CD1c-positive myeloid dendritic cell (primary cell): Measurements from ENCODE around the gene COPS3.

Experiments
- DNase-seq: peaks from one replicate; pipeline ENCODE4 v3.0.0-alpha.2; 2016; ENCODE audit errors: extremely low spot score

COPS3 gene

DNA sequence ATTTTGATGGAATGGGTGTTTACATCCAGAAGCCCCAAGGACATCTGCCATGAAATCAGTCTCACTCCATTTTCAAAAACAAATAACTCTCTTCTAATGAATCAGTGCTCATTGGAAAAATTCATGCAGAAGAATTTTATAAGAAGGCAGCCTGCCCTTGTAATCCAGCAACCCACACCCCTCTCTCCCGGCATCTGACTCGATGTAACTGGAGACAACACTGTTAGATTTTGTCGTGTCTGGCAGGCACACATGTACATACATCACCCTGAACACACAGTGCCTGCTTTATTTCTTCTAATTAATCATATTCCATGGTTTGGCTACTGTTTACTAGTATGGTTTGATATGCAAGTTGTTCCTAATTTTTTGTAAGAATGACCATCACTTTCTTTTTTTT is 63.1 kb downstream of the COPS3 start:
- no peak for DNase-seq

DNA sequence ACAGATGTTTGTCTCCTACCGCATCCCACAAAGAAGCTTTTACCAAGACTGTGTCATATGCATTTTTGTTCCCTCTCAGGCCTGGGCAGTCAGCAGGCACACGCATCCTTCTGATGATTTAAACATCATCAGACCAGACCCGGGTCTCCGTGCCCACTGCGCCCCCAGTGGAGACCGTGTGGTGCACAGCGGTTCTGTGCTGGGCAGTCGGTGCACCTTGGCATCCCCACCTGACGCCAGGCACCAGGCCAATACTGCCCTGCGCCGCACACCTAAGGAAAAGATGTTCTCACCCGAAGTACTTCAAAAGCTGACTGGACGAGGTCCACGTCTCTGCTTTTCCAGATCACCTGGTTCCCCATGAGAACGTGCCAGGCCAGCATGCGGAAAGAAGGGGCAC is 64.3 kb downstream of the COPS3 start:
- DNase-seq = no peak

DNA sequence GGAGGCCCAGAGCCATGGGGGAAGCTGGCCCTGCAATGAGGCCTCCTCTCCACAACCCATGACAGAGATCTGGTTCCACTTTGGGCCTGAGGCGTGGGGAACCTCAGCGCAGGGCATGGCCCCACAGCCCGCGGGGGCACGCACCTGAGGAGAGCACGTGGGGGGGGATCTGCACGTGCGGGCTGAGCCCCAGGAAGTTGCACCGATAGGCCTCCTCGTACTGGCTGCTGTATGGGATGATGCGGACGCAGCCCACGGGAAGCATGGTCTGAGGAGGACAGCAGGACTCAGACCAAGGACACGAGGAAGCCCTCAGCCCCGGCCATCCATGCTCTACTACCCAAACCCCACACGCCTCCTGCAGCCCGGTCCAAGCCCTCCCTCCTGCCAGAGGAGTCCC is 64.8 kb downstream of the COPS3 start:
- no peak for DNase-seq

DNA sequence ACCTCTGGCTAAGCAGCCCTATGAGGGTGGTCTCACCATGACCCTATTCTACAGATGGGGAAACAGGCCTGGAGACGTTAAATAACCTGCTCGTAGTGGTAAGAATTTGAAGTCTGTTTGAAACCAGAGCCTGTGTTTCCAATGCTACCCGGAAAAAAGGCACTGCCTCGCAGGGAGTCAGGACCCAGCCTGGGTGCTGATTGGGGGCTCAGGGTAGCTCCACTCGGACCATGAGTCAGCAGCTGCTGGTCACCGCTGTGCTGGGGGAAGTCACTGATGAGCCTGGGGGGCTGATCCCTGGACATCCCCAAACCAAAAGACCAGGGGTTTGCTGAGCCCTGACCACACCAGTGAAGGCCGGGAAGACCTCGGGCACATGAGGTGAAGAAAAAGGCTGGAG is 65.5 kb downstream of the COPS3 start:
- no peak for DNase-seq

DNA sequence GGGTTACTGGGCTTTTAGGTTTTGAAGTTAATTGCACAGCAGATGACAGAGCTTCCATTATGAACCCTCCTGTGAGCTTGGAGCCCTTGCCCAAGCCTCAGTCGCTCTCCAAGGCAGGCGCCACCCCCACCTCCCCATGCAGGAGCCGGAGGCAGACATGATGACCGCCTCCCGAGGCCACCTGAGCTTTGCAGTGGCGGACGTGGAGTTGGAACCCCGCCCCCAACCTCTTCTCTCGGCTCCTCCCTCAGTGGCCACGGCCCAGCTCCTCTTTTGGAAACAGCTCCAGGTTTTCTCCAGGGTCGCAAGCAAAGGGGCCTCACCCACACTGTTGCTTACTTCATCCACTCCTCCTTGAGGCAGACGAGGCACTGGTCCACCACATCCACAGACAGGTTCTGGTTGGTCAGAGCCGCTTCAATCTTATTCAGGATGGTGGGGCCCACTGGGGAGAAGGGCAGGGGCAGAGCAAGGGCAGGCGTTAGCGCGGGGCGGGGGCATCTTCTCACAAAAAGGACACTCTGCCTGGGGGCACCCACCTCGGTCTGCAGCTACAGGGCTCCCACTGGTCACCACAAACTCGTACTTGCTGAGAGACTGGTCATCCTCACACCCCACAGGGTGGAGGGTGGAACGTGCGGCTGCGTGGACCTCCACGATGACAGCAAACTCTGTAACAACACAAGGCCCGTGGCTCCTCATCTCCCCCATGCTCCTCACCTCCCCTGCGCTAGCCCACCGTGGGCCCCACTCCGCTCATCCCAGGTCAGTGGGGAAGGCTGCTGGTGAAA is 66.2 kb downstream of the COPS3 start:
- DNase-seq = no peak

DNA sequence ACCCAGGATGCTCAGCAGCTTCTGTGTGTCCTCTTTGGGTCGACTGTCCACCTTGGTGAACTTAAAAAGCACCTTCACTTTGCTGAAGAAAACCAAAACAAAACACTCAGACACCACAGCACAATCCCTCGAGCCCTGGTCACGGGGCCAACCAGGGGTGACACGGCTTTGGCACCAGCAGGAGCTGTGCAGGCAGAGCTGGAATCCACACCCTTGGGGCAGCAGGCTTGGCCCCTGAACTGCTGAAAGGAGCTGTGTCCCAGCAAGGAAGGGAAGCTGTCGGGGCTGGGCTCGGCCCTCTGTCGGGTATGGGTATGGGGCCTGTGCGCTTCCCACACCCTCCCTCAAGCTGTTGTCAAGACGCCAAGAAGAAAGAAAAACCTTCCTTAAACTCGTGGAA is 67.3 kb downstream of the COPS3 start:
- DNase-seq = no peak

DNA sequence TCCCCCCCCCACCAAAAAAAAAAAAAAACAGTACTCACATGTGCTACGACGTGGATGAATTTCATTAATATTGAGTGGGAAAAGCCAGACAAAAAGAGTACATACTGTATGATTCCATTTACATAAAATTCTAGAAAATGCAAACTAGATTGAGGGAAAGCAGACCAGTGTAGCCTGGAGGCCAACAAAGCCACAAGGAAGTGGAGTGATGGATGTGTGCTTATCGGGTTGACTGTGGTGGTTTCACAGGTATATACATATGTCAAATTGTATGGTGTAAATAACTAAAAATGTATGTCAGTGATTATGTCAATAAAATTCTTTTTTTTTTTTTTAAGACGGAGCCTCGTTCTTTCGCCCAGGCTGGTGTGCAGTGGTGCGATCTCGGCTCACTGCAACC is 73.0 kb downstream of the COPS3 start:
- DNase-seq = no peak

DNA sequence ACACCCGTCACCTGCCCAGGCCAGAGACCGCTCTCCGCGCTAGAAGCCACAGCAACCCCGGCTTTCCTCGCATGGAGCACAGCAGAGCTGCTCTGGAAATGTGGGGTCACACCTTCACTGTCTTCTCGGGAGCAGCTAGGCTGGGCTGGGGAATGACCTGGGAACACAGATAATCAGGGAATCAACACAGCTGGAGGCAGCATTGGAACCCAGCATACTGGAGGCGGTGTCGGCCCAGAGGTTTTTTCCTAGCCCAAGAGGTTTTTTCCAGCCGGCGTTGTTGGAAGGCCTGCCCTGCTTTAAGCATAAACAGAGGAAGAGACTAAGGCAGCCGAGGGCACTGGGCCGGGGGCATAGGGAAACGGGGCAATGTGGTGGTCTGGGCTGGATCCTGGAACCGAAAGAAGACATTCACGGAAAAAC is 74.1 kb downstream of the COPS3 start:
- DNase-seq = no peak

DNA sequence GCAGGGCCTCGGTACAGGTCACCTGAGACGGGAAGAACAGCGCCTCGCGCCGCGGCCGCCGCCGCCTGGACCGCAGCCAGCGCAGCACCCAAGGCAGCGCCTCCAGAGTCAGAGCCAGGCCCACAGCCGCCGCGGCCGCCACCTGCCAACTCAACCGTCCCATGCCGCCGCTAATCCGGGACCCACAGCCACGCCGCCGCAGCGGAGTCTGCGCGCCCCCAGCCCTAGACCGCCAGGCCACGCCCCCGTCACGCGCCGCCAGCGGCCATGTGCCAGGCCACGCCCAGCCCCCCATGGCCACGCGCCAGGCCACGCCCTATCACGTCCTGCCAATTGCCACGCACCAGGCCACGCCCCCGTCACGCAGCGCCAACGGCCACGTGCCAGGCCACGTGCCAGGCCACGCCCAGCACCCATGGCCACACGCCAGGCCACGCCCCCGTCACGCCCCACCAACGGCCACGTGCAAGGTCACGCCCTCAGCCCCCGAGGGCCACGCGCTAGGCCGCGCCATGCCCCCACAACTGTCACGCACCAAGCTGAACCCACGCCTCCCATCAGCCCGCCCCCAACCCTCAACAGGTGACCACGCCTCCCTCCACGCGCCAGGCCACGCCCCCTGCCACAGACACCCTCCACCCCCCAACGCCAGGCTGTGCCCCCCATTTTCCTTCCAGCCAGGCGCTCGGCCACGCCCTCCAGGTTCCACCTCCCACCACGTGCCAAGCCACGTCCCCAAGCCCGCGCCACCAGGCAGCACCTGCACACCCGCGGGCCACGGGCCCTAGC is 74.7 kb downstream of the COPS3 start, which contains the start of gene PLD6:
Gene PLD6, minus strand, starts transcription at position 210 of the 789 bp plus-strand sequence. Its CDS starts 47 bp downstream, at position 163.
- DNase-seq = peak; percentile 80

DNA sequence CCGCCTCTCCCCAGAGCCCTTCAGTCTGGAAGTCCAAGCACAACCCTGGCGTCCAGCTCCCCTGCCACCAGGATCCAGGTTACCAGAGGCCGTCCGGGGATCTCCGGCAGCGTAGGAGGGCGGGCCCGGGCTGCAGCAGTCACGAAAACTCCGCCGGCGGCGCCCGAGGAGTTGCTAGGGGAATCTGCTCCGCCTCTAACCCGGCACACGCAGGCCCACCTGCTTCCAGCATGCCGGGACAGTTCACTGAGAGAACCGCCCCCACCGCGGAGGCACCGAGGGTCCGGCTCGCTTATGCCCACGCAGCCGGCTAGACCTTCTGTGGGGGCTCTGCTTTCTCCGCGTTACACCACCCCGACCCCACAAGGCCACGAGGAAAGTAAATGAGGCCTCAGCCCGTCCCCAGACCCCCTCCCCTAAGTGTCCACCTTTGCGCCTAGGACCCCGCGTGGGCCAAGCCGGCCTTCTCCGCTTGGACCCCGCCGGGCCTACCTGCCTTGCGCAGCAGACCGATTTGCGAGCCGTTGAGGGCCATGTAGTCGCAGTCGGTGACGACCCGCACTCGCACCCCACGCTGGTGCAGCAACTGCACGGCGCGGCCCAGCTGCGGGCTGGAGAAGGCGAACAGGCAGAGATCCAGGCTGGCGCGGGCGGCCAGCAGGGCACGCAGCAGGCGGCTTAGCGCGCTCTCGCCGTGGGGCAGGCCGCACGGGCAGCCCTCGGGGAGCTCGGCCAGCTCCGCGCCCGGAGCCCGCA is 75.5 kb downstream of the COPS3 start:
- DNase-seq = peak; percentile 54

DNA sequence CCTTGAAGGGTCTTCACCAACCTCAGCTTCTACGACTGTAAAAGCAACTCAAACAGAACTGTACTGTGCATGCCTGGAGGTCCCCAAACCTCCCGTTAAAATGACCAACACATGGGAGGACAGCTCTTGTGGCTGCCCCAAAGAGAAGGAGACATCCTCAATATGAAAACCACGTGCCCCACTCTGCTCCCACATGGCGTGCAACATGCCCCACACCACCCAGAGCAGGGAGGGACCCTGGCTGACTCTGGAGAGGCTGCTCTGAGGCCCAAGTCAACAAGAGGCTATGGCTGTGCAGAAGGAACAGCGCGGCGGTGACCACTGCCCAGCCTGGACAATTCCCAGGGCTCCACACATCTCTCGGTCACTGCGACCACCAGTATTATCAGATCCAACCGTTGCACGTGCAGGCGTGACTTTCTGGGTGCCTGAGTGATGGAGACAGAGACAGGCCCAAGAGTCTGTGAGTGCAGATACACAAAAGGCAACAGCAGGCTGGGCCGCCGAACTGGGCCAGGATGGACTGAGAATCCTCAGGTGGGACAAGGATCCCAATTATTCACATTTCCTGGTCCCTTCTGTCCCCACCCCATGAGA is 76.3 kb downstream of the COPS3 start:
- no peak for DNase-seq

DNA sequence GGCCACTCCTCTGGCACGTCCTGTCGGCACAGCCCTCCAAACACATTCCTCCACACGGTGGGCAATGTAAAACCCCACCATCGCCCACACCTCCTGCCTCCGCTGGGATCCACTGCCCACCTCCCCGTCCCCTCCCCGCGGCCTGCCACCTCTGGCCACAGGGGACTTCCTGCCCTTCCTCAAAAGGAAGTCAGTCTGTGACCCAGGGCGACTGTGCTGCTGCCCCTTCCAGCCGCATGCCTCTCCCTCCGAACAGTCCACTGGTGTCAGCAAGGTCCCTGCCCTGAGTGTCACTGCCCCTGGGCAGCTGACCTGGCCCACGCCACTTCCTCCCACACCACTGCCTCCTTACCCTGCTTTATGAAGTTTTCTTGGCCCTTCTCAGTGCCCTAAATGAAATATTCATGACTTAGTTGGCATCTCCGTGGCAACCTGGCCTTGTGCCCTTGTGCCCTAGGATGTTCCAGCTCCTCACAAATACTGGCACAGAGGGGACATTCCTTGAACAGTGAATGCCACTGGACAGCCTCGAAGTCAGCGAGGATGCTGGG is 76.9 kb downstream of the COPS3 start:
- DNase-seq = no peak

DNA sequence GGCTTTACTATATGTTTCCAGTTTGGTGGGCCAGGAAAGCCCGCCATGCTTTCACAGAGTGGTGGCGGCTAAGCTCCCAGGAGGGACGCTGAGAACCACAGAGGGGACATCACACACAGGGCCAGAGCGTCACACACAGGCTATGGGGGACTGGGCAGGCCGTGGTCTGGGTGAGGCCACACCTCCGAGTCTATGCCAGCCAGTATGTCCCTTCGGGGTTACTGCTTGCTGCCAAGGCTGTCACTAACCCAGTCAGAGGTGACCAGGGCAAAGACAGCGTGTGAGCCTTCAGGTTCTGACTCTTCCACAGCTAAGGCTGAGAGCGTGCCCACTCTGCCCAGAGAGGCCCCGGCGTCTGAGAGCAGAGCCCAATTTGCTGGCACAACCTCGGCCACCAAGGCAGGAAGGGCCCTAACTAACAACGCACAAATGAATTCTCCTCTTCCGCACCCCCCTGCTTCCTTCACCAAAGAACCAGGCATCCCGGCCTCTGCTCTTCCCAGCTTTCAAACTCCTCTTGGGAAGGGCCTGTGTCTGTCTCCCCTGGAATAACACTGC is 77.8 kb downstream of the COPS3 start:
- DNase-seq = no peak

DNA sequence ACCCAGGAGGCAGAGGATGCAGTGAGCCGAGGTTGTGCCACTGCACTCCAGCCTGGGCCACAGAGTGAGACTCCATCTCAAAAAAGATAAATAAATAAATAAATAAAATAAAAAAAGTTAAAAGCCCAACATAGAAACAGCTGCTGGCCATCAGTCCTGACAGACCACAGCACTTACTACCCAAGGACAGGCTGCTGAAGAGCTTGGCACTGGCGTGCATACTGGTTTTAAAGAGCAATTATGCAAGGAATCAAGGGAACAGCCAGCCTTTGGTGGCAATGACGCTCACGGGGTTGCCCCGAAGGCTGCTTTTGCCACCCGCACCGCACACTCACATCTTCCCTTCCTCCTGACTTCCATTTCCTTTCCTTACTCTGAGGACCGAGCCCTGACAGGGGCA is 79.1 kb downstream of the COPS3 start:
- no peak for DNase-seq

DNA sequence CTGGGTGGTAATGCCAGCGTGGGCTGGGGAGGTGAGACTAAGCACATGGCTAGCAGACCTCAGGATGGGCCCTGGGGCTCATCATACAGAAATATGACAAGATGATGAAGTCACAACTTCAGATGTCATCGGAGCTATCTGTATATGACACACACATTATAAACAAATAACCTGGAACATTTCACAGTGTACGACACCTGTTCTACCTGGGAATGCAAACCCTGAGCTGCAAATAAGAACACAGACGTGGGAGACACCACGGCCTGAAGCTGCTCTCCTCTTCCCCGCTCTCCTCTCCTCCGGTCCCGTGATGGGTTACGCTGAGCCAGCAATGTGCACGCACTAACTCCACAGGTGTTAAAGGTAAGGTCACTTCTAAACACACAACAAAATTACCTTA is 79.8 kb downstream of the COPS3 start:
- no peak for DNase-seq

DNA sequence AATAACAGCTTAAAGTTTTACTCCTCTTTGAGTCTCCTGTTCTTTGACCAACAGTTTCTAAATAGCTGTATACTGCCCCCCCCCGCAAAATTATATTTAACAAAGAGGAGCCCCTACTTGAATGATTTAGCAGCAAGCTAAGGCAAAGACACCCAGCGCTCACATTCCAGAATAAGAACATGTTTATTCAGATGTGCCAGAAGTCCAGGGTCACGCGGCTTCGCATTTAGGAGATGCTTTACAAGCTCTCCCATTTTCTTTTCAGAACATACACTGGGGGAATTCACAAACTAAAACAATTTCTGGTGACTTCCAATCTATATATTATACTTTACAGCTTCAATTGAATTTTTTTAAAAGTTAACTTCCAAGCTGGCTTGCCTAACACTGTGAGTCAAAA is 80.2 kb downstream of the COPS3 start:
- DNase-seq = no peak

DNA sequence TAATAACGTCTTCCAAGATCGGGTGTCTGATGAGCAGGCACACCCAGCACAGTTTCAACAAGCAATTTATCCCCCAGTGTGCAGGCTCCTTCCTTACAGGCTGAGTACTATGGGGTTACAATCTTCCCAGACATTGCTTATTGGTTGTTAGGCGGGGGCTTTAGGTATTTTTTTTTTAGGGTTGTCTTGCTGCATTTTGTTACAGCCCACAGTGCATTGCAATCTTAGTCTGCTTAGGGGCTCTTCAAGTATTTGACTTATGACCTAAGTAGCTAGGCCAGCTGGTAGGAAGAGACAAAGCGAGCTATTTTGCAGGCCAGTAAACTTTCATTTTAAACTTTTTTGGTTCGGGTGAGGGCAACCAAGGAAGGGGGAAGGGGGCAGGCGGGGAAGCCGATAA is 80.7 kb downstream of the COPS3 start:
- DNase-seq = no peak

DNA sequence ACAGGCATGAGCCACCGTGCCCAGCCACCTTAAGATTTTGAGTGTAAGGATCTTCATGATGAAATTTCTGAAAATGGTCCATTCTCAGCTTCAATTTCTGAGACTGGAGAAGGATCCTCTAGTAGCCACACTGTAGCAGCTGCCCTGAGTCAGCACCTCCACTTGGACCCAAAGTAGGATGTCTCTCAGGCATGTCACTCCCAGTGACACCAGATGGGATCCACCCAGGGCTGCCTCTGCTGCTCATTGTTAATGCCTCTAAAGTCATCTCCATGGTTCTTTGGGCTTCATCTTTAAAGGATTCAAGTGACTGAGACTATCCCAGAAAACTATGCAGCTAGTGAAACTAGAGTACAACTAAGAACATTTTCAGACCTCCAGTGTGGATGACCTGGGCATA is 82.8 kb downstream of the COPS3 start:
- no peak for DNase-seq

DNA sequence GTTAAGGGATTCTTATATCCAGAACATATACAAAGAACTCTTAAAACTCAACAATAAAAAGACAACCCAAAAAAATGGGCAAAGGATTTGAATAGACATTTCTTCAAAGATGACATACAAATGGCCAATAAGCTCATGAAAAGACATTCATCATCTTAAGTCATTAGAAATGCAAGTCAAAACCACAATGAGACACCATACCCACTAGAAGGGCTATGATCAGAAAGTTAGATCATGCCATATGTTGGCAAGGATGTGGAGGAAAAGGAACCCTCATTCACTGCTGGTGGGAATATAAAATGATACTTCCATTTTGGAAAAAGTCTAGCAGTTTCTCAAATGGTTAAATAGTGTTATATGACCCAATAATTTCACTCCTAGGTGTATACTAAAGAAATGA is 84.3 kb downstream of the COPS3 start:
- no peak for DNase-seq
